Sigmoid colon (tissue), 7 donors: Measurements from ENCODE around the gene RNF128. TPM values are rescaled to one million over a fixed set of nuclear protein-coding genes. Genes with fewer than 3 reads are reported as not detected.

Experiments used
- DNase-seq: peaks from one replicate; pipeline ENCODE4 v3.0.0-alpha.2; 2019
- H3K27ac ChIP-seq, 4 donors: fragments of 200-600 bp; sonication (generic); one replicate each; pipeline ENCODE4 v1.5.1; 2016 to 2019; ENCODE audit warnings: mild to moderate bottlenecking in 1 of 4
- H3K27me3 ChIP-seq, 3 donors: fragments of 200-600 bp; sonication (generic); one replicate each; pipeline ENCODE4 v1.5.1; 2019; ENCODE audit warnings: mild to moderate bottlenecking in 1 of 3
- H3K36me3 ChIP-seq, 4 donors: fragments of 200-600 bp; sonication (generic); one replicate each; pipeline ENCODE4 v1.5.1; 2016 to 2019
- H3K4me1 ChIP-seq, 4 donors: fragments of 200-600 bp; sonication (generic); one replicate each; pipeline ENCODE4 v1.5.1; 2017 to 2019
- H3K4me3 ChIP-seq, 4 donors: fragments of 200-600 bp; sonication (generic); one replicate each; pipeline ENCODE4 v1.5.1; 2017 to 2019; ENCODE audit warnings: mild to moderate bottlenecking in 2 of 4, moderate library complexity in 1 of 4
- H3K9me3 ChIP-seq, 4 donors: fragments of 200-600 bp in 3 of 4; sonication (generic) in 3 of 4; one replicate each; pipeline versions ENCODE4 v1.5.1 to v1.6.1; 2013 to 2019
- EP300 ChIP-seq, 4 donors: sonication (generic); formaldehyde crosslinking; IDR thresholded peaks; one replicate each; pipeline ENCODE4 v1.6.1; 2017; ENCODE audit warnings: antibody characterized with exemption in 4 of 4
- POLR2A ChIP-seq, 2 donors: fragments of 450-650 bp; IDR thresholded peaks; one replicate each; pipeline ENCODE4 v1.6.1; 2016; ENCODE audit warnings: antibody characterized with exemption in 2 of 2, mild to moderate bottlenecking in 2 of 2, moderate library complexity in 2 of 2
- POLR2AphosphoS5 ChIP-seq, 4 donors: sonication (generic); formaldehyde crosslinking; IDR thresholded peaks; one replicate each; pipeline ENCODE4 v1.6.1; 2017; ENCODE audit warnings: antibody characterized with exemption in 4 of 4
- whole genome bisulfite sequencing, 2 donors: extraction: QIAGEN DNeasy Blood & Tissue Kit; methylation state at CpG; one replicate each; pipeline ENCODE4 v1.1.7; 2013; 5-methylcytosine and 5-hydroxymethylcytosine counted together
- intact Hi-C: fragments of 100-400 bp; cut with DNase I; formaldehyde crosslinking; loops from one replicate; pipeline ENCODE4 v1.15.1; 2023
- polyA plus RNA-seq, 3 donors: library from polyadenylated mRNA; stranded (reverse); fragments of 200-250 nt; gene quantifications; one replicate each; pipeline ENCODE4 v1.2.3, GENCODE V29; 2013
- total RNA-seq, 4 donors: library from RNA; depleted of rRNA; stranded (reverse); fragments of >200 nt; gene quantifications; one replicate each; pipeline ENCODE4 v1.1.0, GENCODE V29; 2016
- TF ChIP-seq, protein P1 (sequence below), 4 experiments: fragments of 450-650 bp in 3 of 4; fragments of 200-600 bp in 1 of 4; IDR thresholded peaks; one replicate each; pipeline ENCODE4 v1.5.1; 2016 to 2019; ENCODE audit warnings: antibody characterized with exemption in 4 of 4, mild to moderate bottlenecking in 3 of 4, moderate library complexity in 2 of 4
- donor health status: healthy with polysubstance abuse.
- donor health status: Bipolar disorder and iron deficiency.
- donor health status: healthy.

Gene RNF128
- total and polyA plus RNA-seq, 7 donors: 0.36 to 10.5 (median 4.6) TPM; not detected in 3

- no peak overlapping the region for H3K4me3 ChIP-seq
- no peaks in the 10 kb centered on the region for H3K36me3 ChIP-seq
- 75 to 84% methylated on average over 3 of the region's 3 CpGs for WGBS, 2 donors
- no peak overlapping the region for H3K27ac ChIP-seq
- intact Hi-C loops: no loop called here
- H3K4me1 ChIP-seq: no peaks in the 10 kb centered on the region
- DNase-seq: no peak
- no peak for TF ChIP-seq POLR2AphosphoS5 (IDR thresholded peaks at IDR 0.05)
- TF ChIP-seq POLR2A (IDR thresholded peaks at IDR 0.05): no peak
- no peak for TF ChIP-seq EP300 (IDR thresholded peaks at IDR 0.05)
- TF ChIP-seq, protein P1, sequence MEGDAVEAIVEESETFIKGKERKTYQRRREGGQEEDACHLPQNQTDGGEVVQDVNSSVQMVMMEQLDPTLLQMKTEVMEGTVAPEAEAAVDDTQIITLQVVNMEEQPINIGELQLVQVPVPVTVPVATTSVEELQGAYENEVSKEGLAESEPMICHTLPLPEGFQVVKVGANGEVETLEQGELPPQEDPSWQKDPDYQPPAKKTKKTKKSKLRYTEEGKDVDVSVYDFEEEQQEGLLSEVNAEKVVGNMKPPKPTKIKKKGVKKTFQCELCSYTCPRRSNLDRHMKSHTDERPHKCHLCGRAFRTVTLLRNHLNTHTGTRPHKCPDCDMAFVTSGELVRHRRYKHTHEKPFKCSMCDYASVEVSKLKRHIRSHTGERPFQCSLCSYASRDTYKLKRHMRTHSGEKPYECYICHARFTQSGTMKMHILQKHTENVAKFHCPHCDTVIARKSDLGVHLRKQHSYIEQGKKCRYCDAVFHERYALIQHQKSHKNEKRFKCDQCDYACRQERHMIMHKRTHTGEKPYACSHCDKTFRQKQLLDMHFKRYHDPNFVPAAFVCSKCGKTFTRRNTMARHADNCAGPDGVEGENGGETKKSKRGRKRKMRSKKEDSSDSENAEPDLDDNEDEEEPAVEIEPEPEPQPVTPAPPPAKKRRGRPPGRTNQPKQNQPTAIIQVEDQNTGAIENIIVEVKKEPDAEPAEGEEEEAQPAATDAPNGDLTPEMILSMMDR (IDR thresholded peaks at IDR 0.05): no peak
- H3K9me3 ChIP-seq: no peaks in the 10 kb centered on the region
- H3K27me3 ChIP-seq: no peaks in the 10 kb centered on the region
Measured at GRCh38 chrX:106698693-106699092, 27.8 kb upstream of the RNF128 start.

DNA sequence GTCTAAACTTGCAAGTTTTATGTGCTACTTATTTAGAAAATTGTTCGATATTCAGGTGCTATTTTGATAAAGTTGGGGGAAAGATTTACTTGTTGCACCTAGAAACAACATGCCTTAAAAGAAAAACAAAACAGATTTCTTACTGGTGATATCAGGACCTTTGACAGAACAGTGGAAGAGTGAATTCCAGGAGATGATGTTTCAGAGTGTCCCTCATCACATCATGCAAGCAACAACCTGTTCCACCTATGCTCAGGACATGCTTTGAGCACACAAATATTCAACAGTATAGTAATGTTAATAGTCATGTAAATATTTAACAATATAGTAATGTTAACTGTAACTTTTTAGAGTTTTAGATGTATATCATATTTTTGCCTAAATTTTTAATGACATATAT, 23.9 kb upstream of the RNF128 start:
- H3K4me3 ChIP-seq: no peak overlapping the region
- H3K27ac ChIP-seq: no peak overlapping the region
- no peaks in the 10 kb centered on the region for H3K36me3 ChIP-seq
- no peak for TF ChIP-seq EP300 (IDR thresholded peaks at IDR 0.05)
- no peak for DNase-seq
- H3K9me3 ChIP-seq: no peaks in the 10 kb centered on the region
- H3K4me1 ChIP-seq: no peaks in the 10 kb centered on the region
- intact Hi-C loops: no loop called here
- WGBS, 2 donors: 81 to 85% methylated on average over 1 of the region's 1 CpG
- no peaks in the 10 kb centered on the region for H3K27me3 ChIP-seq

DNA sequence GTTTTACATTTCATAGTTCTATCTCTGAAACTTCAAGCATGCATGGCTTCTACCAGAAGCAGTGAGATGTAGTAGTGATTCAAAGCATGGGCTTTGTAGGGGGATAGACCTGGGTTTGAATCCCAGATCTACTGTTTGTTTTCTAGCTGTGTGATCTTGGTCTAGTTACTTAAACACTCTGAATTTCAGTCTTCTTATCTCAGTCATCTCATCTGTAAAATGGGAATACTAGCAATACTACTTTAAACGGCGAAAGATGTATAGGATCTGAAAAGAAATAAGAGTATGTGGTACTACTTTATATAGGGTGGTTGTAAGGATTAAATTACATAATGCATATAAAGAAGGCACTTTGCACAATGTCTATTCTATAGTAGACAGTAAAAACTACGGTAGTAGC, 20.0 kb upstream of the RNF128 start:
- Histone ChIP-seq H3K4me1 (no peaks in the 10 kb centered on the region), H3K9me3 (no peaks in the 10 kb centered on the region), H3K27me3 (no peaks in the 10 kb centered on the region), H3K36me3 (no peaks in the 10 kb centered on the region), H3K27ac (no peak overlapping the region), H3K4me3 (no peak overlapping the region)
- no peak for TF ChIP-seq POLR2A (IDR thresholded peaks at IDR 0.05)
- TF ChIP-seq POLR2AphosphoS5 (IDR thresholded peaks at IDR 0.05): no peak
- TF ChIP-seq EP300 (IDR thresholded peaks at IDR 0.05): no peak
- TF ChIP-seq, protein P1 (IDR thresholded peaks at IDR 0.05): no peak
- intact Hi-C loops: no loop called here
- WGBS, 2 donors: 94 to 97% methylated on average over 3 of the region's 3 CpGs
- no peak for DNase-seq

DNA sequence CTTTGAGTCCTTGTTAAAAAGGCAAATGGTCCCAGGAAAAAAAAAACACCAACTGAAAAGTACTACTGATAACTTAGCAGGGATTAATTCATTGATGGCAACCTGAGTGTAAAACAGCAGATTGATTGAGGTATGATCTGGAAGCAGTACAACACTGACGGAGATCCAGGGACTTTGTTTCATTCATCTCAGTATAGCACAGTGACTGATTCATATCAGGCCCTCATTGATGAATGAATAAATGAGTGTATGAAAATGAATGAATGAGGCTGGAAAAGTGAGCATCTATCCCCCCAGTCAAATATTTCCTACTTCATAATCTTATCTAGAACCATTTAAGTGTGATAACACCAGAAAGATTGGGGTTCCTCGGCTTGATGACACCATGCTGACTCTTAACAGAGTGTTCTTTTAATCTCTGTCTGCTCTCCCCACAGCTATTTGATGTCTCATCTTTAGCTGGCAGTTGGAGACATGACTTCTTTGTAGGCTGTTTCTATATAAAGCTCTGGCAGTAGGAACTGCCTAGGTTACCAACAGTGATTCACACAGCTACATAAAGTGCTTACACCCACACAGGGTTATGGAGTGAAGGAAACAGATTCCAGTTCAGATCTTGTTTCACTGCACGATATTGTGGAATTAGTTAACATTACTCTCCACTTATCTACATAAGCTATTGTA, 18.6 kb upstream of the RNF128 start:
- intact Hi-C loops: no loop called here
- Histone ChIP-seq H3K36me3 (no peaks in the 10 kb centered on the region), H3K9me3 (no peaks in the 10 kb centered on the region), H3K27ac (no peak overlapping the region), H3K27me3 (no peaks in the 10 kb centered on the region), H3K4me3 (no peak overlapping the region), H3K4me1 (no peaks in the 10 kb centered on the region)
- TF ChIP-seq POLR2A (IDR thresholded peaks at IDR 0.05): no peak
- no peak for TF ChIP-seq EP300 (IDR thresholded peaks at IDR 0.05)
- TF ChIP-seq, protein P1 (IDR thresholded peaks at IDR 0.05): no peak
- no peak for TF ChIP-seq POLR2AphosphoS5 (IDR thresholded peaks at IDR 0.05)
- DNase-seq: no peak
- WGBS, 2 donors: 79% methylated on average over 3 of the region's 3 CpGs

DNA sequence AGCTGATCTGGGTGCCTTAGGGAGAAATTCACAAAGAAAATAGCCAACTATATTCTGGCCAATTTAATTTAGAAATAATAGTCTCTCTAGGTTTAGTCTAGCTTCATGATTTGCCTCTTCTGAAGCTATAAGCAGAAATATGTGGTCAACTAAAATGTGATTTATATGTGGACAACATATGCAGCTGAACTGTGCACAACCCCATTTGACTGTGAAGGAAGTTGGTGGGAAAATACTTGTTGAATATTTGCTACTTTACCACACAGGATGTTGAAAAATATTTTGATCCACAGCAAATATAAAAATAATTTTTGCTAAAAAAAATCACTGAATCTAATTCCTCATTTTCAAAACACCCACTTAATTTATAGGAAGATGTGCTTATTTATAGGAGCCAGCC, 15.7 kb upstream of the RNF128 start:
- Histone ChIP-seq H3K4me3 (no peak overlapping the region), H3K4me1 (no peaks in the 10 kb centered on the region), H3K27me3 (peaks cover 0 to 3% (median 0%) of the 10 kb centered on the region in 3 donors), H3K27ac (no peak overlapping the region), H3K36me3 (no peaks in the 10 kb centered on the region), H3K9me3 (no peaks in the 10 kb centered on the region)
- no peak for DNase-seq
- no peak for TF ChIP-seq POLR2AphosphoS5 (IDR thresholded peaks at IDR 0.05)
- TF ChIP-seq, protein P1 (IDR thresholded peaks at IDR 0.05): no peak
- no peak for TF ChIP-seq EP300 (IDR thresholded peaks at IDR 0.05)
- no peak for TF ChIP-seq POLR2A (IDR thresholded peaks at IDR 0.05)
- intact Hi-C loops: no loop called here
